ENCODE results near the gene ZDHHC14.
"Not testable (repeated sequence)": the region's sequence is repeated elsewhere in the genome, so short reads cannot be mapped to it uniquely, and the experiment has no call there.

Gene ZDHHC14

GRCh38 chr6:157407646-157408045 is 26.7 kb downstream of the ZDHHC14 start:
- DNase-seq (ENCODE audit: low read depth) = no peak

GRCh38 chr6:157408427-157408826 is 27.4 kb downstream of the ZDHHC14 start:
- DNase-seq (ENCODE audit: low read depth) = not testable (repeated sequence)

GRCh38 chr6:157410045-157410444 is 29.1 kb downstream of the ZDHHC14 start:
- DNase-seq (ENCODE audit: low read depth) = no peak

- no peak for DNase-seq (ENCODE audit: low read depth)
Observed at GRCh38 chr6:157411368-157411767, 30.4 kb downstream of the ZDHHC14 start.

- no peak for DNase-seq (ENCODE audit: low read depth)
Observed at GRCh38 chr6:157412791-157413190, 31.8 kb downstream of the ZDHHC14 start.

- DNase-seq (ENCODE audit: low read depth) = no peak
Observed at GRCh38 chr6:157420497-157420896, 39.5 kb downstream of the ZDHHC14 start.

- DNase-seq (ENCODE audit: low read depth) = no peak
Observed at GRCh38 chr6:157424491-157425020, 43.6 kb downstream of the ZDHHC14 start.

GRCh38 chr6:157427969-157428368 is 47.0 kb downstream of the ZDHHC14 start:
- DNase-seq (ENCODE audit: low read depth) = no peak

GRCh38 chr6:157428427-157429202 is 47.6 kb downstream of the ZDHHC14 start:
- no peak for DNase-seq (ENCODE audit: low read depth)

GRCh38 chr6:157429248-157429647 is 48.3 kb downstream of the ZDHHC14 start:
- no peak for DNase-seq (ENCODE audit: low read depth)

- DNase-seq (ENCODE audit: low read depth) = no peak
Observed at GRCh38 chr6:157430834-157431233, 49.8 kb downstream of the ZDHHC14 start.

- DNase-seq (ENCODE audit: low read depth) = no peak
Observed at GRCh38 chr6:157432231-157432891, 51.4 kb downstream of the ZDHHC14 start.

GRCh38 chr6:157432892-157433265 is 51.9 kb downstream of the ZDHHC14 start:
- DNase-seq (ENCODE audit: low read depth) = no peak

- DNase-seq (ENCODE audit: low read depth) = no peak
Observed at GRCh38 chr6:157433678-157434081, 52.7 kb downstream of the ZDHHC14 start.

GRCh38 chr6:157434349-157435033 is 53.5 kb downstream of the ZDHHC14 start:
- no peak for DNase-seq (ENCODE audit: low read depth)

GRCh38 chr6:157436219-157436943 is 55.4 kb downstream of the ZDHHC14 start:
- DNase-seq (ENCODE audit: low read depth) = no peak

- DNase-seq (ENCODE audit: low read depth) = no peak
Observed at GRCh38 chr6:157436944-157437336, 56.0 kb downstream of the ZDHHC14 start.

GRCh38 chr6:157438611-157439111 is 57.7 kb downstream of the ZDHHC14 start:
- DNase-seq (ENCODE audit: low read depth) = no peak

- no peak for DNase-seq (ENCODE audit: low read depth)
Observed at GRCh38 chr6:157440171-157440570, 59.2 kb downstream of the ZDHHC14 start.

GRCh38 chr6:157442291-157442690 is 61.3 kb downstream of the ZDHHC14 start:
- no peak for DNase-seq (ENCODE audit: low read depth)

- DNase-seq (ENCODE audit: low read depth) = no peak
Observed at GRCh38 chr6:157443066-157443800, 62.2 kb downstream of the ZDHHC14 start.

All from stimulated activated CD8-positive, alpha-beta memory T cell treated with anti-CD3 and anti-CD28 coated beads, Interleukin-15, amount 100 ng/mL, for 24 hours (primary cell).